HEK293T (cell line): ENCODE results near the gene KIT.

ENCODE experiments used
- ARNT ChIP-seq: fragments of 450-650 bp; IDR thresholded peaks from 2 replicates; pipeline ENCODE4 v1.6.1; 2017; ENCODE audit warnings: mild to moderate bottlenecking
- BHLHE40 ChIP-seq: fragments of 450-650 bp; IDR thresholded peaks from 2 replicates; pipeline ENCODE4 v1.6.1; 2016; ENCODE audit warnings: mild to moderate bottlenecking, moderate library complexity, borderline replicate concordance
- CTBP1 ChIP-seq: fragments of 450-650 bp; IDR thresholded peaks from 2 replicates; pipeline ENCODE4 v1.6.1; 2016; ENCODE audit warnings: borderline replicate concordance
- ELF4 ChIP-seq: fragments of 450-650 bp; IDR thresholded peaks from 2 replicates; pipeline ENCODE4 v1.6.1; 2017; ENCODE audit warnings: antibody characterized with exemption
- FOXK2 ChIP-seq: fragments of 450-650 bp; IDR thresholded peaks from 2 replicates; pipeline ENCODE4 v1.6.1; 2016; ENCODE audit warnings: mild to moderate bottlenecking
- FOXM1 ChIP-seq: fragments of 450-650 bp; IDR thresholded peaks from 2 replicates; pipeline ENCODE4 v1.6.1; 2017; ENCODE audit warnings: mild to moderate bottlenecking, borderline replicate concordance
- LEF1 ChIP-seq: fragments of 450-650 bp; IDR thresholded peaks from 2 replicates; pipeline ENCODE4 v1.6.1; 2017; ENCODE audit warnings: mild to moderate bottlenecking, borderline replicate concordance
- NFRKB ChIP-seq: fragments of 450-650 bp; IDR thresholded peaks from 2 replicates; pipeline ENCODE4 v1.6.1; 2016; ENCODE audit warnings: mild to moderate bottlenecking, moderate library complexity
- SP1 ChIP-seq: fragments of 450-650 bp; IDR thresholded peaks from 2 replicates; pipeline ENCODE4 v1.6.1; 2017
- TARDBP ChIP-seq: fragments of 450-650 bp; IDR thresholded peaks from 2 replicates; pipeline ENCODE4 v1.6.1; 2016
- ZNF384 ChIP-seq: fragments of 450-650 bp; IDR thresholded peaks from 2 replicates; pipeline ENCODE4 v1.6.1; 2016

DNA sequence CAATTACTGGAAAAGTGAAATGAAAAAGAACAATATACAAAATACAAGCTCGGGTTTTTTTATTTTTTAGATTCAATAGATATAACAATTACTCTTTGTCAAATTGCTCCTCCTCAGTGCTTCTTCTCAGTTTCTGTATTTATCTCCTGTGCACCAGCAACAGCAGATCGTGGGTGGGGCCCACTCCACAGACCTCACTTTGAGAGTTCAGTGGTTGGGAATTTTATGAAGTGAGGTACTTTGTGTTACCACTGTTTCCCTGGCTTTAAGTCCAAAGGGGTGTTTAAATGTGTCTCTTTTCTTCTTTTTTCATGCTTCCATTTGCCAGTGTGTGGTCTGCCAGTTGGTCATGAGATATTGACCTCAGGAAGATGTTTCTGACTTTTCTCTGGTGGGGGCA, 54.4 kb downstream of the KIT start:
- no peak for TF ChIP-seq SP1
- no peak for TF ChIP-seq FOXM1
- TF ChIP-seq FOXK2 = no peak
- no peak for TF ChIP-seq ELF4
- no peak for TF ChIP-seq TARDBP
- TF ChIP-seq BHLHE40 = no peak
- no peak for TF ChIP-seq ARNT
- no peak for TF ChIP-seq LEF1
- no peak for TF ChIP-seq CTBP1
- no peak for TF ChIP-seq ZNF384
- TF ChIP-seq NFRKB = no peak
